Germinal center (tissue), 1 donor: ENCODE measurements around the gene RGS7.
"Not testable (repeated sequence)": the region's sequence is repeated elsewhere in the genome, so short reads cannot be mapped to it uniquely, and the experiment has no call there.

ENCODE experiments used
- DNase-seq: peaks from one replicate; pipeline ENCODE4 v3.0.0; 2012; ENCODE audit warnings: mixed read lengths, low spot score

The RGS7 gene

DNA sequence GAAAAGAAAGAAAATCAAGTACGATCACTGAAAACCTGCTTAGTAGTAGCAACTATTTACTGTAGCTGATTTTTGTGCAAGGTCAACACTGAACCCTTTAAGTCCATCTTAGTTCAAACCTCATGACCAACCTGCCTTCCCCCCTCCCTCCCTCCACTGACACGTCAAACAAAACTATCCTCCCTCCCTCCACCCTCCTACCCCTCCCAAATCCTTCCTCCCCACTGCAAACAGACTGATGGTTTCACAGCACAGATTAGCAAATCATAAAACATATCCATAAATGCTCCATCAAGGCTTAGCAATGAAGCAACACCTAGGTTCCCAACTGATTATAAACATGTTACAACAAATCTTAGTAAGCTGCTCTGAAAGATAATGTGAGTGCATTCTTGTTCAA, 580.8 kb downstream of the RGS7 start:
- DNase-seq, result no peak

DNA sequence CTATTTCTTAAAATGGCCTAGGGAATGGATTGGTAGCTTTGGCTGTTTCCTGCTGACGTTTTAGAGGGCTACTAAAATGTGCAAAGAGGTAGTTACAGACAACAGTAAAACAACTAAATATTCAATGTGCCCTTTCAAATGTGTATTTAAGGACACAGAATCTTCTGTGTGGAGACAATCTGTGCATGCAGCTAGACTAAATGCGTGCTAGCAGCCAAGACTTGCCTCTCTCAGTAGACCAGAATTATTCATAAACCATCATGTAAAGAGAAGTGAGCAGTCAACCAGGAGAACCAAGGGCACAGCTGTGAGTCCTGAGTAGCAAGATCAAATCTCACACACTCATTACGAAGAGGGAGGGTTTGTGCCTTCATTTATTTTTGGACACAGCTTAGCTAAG, 584.9 kb downstream of the RGS7 start:
- no peak for DNase-seq

GRCh38 chr1:240771450-240771849, 585.6 kb downstream of the RGS7 start:
- DNase-seq, result no peak

GRCh38 chr1:240768979-240769378, 588.0 kb downstream of the RGS7 start:
- DNase-seq, result no peak

DNA sequence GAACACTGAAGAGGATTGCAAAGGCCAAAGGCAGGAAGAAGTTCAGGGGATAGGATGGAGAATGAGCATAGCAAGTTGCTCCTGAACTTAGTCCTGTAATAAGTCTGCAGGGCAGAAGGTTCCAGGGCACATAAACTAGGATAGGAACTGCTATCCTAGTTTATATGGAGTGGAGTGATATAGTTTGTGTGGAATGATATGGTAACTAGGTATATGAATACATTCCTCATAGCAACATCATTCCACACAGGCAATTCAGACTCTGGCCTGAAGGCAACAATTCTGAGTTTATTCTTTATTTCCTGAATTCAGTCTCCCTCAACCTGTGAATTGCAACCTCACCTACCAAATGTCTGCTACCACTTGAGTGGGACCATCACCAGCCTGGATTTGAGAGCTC, 590.2 kb downstream of the RGS7 start:
- no peak for DNase-seq

DNA sequence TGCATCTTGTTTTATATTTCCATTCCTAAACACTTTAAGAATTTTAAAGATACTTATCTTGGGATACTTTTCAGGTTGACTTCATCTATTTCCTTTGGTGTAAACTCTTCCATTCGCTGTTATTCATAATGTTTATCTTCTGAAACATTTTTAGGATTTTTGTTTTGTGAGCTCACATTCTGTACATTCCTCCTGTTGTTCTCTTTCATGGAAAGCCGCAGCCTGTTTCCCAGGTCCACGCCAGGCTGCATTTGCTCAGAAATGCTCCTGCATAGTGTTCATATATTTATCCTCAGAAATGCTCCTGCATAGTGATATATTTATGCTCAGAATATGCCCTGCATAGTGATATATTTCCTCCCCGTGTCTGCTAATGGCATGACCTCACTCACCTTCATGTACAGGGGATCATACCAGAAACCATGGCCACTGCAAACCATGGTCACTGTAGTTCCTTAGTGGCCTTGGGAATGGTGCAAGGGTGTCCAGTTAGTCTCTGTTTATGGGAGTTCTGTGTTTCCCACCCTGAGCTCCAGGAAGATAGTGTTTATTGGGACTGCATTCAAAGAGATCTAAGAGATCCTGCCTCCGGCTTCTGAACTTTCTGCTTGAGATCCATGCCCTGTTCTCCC, 591.2 kb downstream of the RGS7 start:
- no peak for DNase-seq

GRCh38 chr1:240763771-240764170, 593.2 kb downstream of the RGS7 start:
- DNase-seq, result no peak

DNA sequence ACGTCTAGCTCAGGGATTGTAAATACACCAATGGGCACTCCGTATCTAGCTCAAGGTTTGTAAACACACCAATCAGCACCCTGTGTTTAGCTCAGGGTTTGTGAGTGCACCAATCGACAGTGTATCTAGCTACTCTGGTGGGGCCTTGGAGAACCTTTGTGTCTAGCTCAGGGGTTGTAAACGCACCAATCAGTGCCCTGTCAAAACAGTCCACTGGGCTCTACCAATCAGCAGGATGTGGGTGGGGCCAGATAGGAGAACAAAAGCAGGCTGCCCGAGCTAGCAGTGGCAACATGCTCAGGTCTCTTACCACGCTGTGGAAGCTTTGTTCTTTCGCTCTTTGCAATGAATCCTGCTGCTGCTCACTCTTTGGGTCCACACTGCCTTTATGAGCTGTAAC, 593.9 kb downstream of the RGS7 start:
- DNase-seq, result not testable (repeated sequence)

DNA sequence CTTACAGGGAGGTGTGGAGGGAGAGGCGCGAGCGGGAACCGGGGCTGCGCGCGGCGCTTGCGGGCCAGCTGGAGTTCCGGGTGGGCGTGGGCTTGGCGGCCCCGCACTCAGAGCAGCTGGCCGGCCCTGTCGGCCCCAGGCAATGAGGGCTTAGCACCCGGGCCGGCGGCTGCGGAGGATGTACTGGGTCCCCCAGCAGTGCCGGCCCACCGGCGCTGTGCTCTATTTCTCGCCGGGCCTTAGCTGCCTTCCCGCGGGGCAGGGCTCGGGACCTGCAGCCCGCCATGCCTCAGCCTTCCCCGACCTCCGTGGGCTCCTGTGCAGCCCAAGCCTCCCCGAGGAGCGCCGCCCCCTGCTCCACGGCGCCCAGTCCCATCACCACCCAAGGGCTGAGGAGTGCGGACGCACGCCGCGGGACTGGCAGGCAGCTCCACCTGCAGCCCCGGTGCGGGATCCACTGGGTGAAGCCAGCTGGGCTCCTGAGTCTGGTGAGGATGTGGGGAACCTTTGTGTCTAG, 594.5 kb downstream of the RGS7 start:
- DNase-seq, result not testable (repeated sequence)

DNA sequence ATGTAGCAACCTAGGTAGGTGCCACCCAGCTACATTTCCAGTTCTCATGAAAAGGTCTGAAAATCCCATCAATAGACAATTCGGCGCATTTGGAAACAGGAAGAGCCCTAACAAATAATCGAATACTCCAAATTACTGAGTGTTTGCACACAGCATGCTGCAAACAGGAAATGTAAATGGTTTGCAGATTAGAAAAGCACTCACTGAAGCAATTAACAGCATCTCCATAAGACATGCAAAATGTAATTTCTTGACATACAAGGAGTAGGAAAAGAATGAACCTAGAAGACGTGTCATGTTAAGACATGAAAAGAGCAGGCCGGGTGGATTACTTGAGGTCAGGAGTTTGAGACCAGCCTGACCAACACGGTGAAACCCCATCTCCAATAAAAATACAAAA, 598.2 kb downstream of the RGS7 start:
- not testable (repeated sequence) for DNase-seq

DNA sequence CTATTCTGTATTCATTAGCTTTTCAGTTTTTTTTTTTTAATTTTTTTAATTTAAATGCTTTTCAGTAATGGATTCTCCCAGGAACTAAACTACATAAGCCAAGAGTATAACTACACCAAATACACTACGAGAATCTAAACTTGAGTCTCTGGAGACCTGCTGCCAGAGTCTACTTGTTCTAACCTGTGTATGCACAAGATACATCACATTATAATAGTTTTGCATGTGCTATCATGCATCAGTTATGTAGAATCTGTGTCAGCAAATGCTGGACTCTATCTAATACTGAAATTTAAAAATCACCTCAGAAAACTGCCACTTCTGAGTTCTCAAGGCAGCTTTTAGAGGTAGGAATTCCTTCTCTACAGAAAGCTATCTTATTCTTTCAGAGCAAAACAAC, 598.7 kb downstream of the RGS7 start:
- DNase-seq, result no peak

DNA sequence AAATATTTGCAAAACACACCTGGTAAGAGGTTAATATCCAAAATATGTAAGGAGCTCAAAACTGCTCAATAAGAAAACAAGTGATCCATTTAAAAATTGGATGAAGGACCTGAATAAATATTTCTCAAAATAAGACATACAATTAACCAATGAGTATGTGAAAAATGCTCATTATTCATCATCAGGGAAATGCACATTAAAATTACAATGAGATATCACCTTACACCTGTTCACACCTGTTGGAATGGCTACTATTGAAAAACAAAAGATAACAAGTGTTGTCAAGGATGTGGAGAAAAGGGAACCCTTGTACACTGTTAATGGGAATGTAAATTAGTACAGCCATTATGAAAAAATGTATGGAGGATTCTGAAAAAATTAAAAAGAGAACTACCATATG, 609.1 kb downstream of the RGS7 start:
- no peak for DNase-seq

GRCh38 chr1:240743705-240744104, 613.3 kb downstream of the RGS7 start:
- DNase-seq, result no peak

GRCh38 chr1:240739754-240740153, 617.3 kb downstream of the RGS7 start:
- no peak for DNase-seq

- no peak for DNase-seq
These were observed 617.9 kb downstream of the RGS7 start for GRCh38 chr1:240739139-240739538.

- no peak for DNase-seq
These were observed 619.2 kb downstream of the RGS7 start for GRCh38 chr1:240737766-240738265.

- DNase-seq, result no peak
These were observed 619.7 kb downstream of the RGS7 start for GRCh38 chr1:240737298-240737697.

DNA sequence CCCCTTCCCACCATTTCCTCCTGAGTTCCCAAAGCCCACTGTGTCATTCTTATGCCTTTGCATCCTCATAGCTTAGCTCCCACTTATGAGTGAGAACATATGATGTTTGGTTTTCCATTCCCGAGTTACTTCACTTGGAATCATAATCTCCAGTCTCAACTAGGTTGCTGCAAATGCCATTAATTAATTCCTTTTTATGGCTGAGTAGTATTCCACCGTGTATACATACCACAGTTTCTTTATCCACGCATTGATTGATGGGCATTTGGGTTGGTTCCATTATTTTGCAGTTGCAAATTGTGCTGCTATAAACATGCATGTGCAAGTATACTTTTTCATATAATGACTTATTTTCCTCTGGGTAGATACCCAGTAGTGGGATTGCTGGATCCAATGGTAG, 622.3 kb downstream of the RGS7 start:
- not testable (repeated sequence) for DNase-seq

DNA sequence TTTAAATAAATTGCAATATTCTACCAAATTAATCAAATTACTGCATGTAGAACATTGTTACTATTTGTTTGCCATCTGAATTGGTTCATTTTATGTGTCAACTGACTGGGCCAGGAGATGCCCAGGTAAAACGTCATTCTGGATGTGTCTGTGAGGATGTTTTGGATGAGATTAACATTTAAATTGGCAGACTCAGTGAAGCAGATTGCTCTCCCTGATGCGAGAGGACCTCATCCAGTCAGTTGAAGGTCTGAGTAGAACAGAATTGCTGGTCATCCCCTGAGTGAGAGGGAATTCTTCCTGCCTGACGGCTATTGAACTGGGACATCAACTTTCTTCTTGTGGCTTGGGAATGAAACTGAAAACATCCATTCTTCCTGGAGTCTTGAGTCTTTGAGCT, 623.0 kb downstream of the RGS7 start:
- no peak for DNase-seq

DNA sequence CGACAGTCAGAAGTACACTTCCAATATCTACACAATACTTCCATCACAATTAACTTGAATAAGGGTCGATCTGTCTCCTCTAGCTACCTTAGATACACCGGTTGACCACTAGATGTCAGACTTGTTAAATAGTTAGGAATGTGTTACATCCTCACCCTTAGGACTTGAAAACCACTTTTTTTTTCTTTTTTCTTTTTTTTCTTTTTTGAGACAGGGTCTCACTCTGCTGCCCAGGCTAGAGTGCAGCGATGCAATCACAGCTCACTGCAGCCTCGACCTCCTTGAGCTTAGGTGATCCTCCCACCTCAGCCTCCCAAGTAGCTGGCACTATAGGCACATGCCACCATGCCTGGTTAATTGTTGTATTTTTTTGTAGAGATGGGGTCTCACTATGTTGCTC, 624.6 kb downstream of the RGS7 start:
- peak; percentile 21 for DNase-seq
